Activated naive CD4-positive, alpha-beta T cell treated with anti-CD3 and anti-CD28 coated beads for 36 hours (primary cell): ENCODE data around the gene AWAT1. TPM values are rescaled to one million over a fixed set of nuclear protein-coding genes. Genes with fewer than 3 reads are reported as not detected.
"Not testable (repeated sequence)": the region's sequence is repeated elsewhere in the genome, so short reads cannot be mapped to it uniquely, and the experiment has no call there.

ENCODE experiments used
- CTCF ChIA-PET: fragments of 350-600 bp; sonication (Branson Sonifier 250); formaldehyde crosslinking; loops from one replicate; lab custom pipeline; 2021; ENCODE audit warnings: antibody characterized with exemption; lab: Charles Lee
- DNase-seq: peaks from one replicate; pipeline ENCODE4 v3.0.0-alpha.2; 2020
- H3K27ac Mint-ChIP-seq: one replicate; pipeline ENCODE4 v1.8.0; 2021; ENCODE audit warnings: mild to moderate bottlenecking, mixed read lengths
- H3K27me3 Mint-ChIP-seq: one replicate; pipeline ENCODE4 v1.8.0; 2021; ENCODE audit warnings: low read depth, mixed read lengths
- H3K36me3 Mint-ChIP-seq: one replicate; pipeline ENCODE4 v1.8.0; 2021; ENCODE audit warnings: low read depth, mixed read lengths
- H3K4me1 Mint-ChIP-seq: one replicate; pipeline ENCODE4 v1.8.0; 2021; ENCODE audit warnings: low read depth, mixed read lengths
- H3K4me3 Mint-ChIP-seq: one replicate; pipeline ENCODE4 v1.8.0; 2021; ENCODE audit warnings: mild to moderate bottlenecking, moderate library complexity, mixed read lengths
- H3K9me3 Mint-ChIP-seq: one replicate; pipeline ENCODE4 v1.8.0; 2021; ENCODE audit warnings: mixed read lengths
- intact Hi-C: fragments of 100-400 bp; cut with micrococcal nuclease; formaldehyde crosslinking; loops from one replicate; pipeline ENCODE4 v1.15.1; 2023
- total RNA-seq, 2 experiments: library from RNA; stranded (reverse); gene quantifications; one replicate each; pipeline ENCODE4 v1.2.3, GENCODE V29; 2021

Gene AWAT1
- total RNA-seq, result not detected

DNA sequence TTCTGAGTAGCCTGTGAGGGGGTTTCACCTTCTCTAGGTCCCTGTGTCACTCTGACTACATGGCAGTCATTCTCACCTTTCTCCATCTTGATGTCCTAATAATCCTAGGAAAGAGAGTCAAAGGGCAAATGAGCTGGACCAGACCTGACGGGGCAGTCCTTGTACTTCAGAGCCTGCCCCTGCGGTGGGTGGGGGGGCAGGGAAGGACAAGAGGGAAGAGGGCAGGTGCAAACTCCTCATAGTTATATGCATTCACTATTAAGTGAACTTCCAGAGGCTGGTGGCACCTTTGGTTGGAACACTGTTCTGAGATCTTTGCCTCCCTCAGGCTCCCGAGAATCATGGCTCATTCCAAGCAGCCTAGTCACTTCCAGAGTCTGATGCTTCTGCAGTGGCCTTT is at the start of gene AWAT1:
AWAT1 (plus strand) TSS at position 301 of the 400 bp plus-strand sequence; CDS start at position 342, 41 bp downstream.
- no peaks in the 10 kb centered on the region for H3K27me3 Mint-ChIP-seq
- H3K4me3 Mint-ChIP-seq, result no peak within 1 kb of the TSS
- CTCF ChIA-PET, result no interaction called here
- DNase-seq, result no peak
- H3K27ac Mint-ChIP-seq, result no peak within 1 kb of the TSS
- H3K9me3 Mint-ChIP-seq, result no peaks in the 10 kb centered on the region
- intact Hi-C loops, result no loop called here
- no peaks in the 10 kb centered on the region for H3K36me3 Mint-ChIP-seq
- H3K4me1 Mint-ChIP-seq, result peaks cover 14% of the 10 kb centered on the region

DNA sequence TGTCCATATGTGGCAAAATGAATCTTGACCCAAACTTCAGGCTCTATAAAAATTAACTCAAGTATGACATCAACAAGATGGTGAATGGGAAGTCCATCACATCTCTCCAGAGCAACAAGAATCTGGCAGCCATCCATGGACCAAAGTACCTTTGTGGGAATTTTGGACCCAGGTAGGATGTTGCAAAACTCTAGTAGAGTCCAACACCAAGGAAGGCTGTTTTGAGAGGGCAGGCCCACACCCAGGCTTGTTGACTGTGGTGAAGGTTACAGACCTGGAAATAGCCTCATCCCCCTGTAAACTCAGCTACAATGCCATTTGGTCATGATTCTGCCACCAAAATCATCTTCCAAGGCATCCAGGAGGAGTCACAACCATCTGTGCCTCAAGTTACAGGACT is 44.2 kb upstream of the AWAT1 start:
- H3K4me3 Mint-ChIP-seq, result no peak overlapping the region
- no peaks in the 10 kb centered on the region for H3K4me1 Mint-ChIP-seq
- H3K27me3 Mint-ChIP-seq, result no peaks in the 10 kb centered on the region
- peaks cover 2% of the 10 kb centered on the region for H3K36me3 Mint-ChIP-seq
- no peak for DNase-seq
- intact Hi-C loops, result no loop called here
- CTCF ChIA-PET, result no interaction called here
- H3K27ac Mint-ChIP-seq, result no peak overlapping the region
- H3K9me3 Mint-ChIP-seq, result peaks cover 6% of the 10 kb centered on the region

DNA sequence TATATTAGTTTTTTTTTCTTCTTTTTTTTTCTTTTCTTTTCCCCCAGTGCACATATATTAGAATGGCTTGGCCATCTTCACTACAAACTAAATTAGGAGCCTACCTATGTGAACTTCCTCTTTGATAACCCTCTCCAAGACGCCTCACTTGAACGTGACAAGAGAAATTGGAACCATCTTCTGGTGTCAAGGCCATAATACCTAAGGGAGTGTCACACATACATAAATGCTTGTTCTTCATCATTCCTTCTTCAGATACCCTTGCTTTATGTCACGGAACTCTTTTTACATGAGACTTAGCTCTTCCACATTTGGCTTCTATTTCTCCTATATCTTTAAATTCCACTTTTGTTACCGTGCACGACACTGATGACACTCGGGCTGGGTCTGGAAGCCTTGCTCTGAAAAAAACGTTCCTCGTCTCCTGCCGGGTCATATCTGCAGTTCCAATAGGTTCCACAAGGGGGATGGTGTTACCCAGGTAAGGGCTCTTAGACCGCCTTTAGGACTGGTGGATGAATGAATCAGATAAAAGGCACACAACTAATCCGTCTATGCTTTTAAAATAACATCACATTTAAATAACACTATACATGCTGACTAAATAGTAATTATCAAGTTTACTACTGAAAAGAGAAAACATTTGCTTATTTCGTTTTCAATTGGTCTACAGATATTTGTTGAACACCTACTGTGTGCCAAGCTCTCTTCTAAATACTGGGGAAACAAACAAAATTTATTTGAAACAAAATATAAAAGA is 37.3 kb upstream of the AWAT1 start:
- Mint-ChIP-seq H3K9me3 (no peaks in the 10 kb centered on the region), H3K4me3 (no peak overlapping the region), H3K27ac (no peak overlapping the region), H3K4me1 (peaks cover 2% of the 10 kb centered on the region), H3K27me3 (no peaks in the 10 kb centered on the region), H3K36me3 (no peaks in the 10 kb centered on the region)
- peak; percentile 81 for DNase-seq
- intact Hi-C loops, result loop anchor here (1.0 to 5.0 kb wide), 4 partner anchors 66 to 470 kb away; partner anchors contain the start of gene KIF4A
- CTCF ChIA-PET, result interaction anchor here (0.5 to 1.9 kb wide), 11 partner anchors 9 to 397 kb away, joined by 3 to 7 read pairs (median 4); partner anchors contain the start of gene ARR3

DNA sequence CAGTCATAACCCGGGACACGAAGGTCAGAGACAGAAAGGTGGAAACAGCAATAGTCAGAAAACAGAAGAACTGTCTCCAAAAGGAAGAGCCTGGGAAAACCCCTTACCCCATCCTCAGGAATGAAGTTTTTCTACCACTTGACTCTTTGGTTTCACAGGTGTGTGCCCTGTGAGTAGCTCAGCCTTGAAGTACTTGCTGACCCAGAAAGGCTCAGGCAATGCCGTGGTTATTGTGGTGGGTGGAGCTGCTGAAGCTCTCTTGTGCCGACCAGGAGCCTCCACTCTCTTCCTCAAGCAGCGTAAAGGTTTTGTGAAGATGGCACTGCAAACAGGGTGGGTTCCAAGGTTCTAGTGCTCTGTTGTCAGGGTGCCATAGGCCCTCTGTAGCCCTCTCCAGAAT is 32.7 kb upstream of the AWAT1 start:
- Mint-ChIP-seq H3K9me3 (no peaks in the 10 kb centered on the region), H3K27me3 (no peaks in the 10 kb centered on the region), H3K4me1 (peaks cover 2% of the 10 kb centered on the region), H3K36me3 (no peaks in the 10 kb centered on the region), H3K27ac (no peak overlapping the region), H3K4me3 (no peak overlapping the region)
- no peak for DNase-seq
- intact Hi-C loops, result no loop called here
- CTCF ChIA-PET, result no interaction called here

DNA sequence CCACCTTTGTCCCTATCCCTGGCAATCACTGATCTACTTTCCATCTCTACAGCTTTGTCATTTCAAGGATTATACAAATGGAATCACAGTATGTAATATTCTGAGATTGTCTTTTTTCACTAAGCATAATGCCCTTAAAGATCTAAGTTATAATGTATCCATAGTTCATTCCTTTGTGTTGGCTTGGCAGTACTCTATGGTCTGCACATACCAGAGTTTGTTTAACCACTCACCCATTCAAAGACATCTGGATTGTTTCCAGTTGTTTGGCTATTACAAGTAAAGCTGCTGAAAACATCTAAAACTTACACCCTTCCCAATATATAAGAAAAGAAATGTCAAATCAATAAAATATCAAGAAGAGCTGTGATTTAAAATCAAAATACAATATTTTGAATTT is 26.0 kb upstream of the AWAT1 start:
- Mint-ChIP-seq H3K9me3 (no peaks in the 10 kb centered on the region), H3K27ac (no peak overlapping the region), H3K36me3 (no peaks in the 10 kb centered on the region), H3K27me3 (peaks cover 2% of the 10 kb centered on the region), H3K4me3 (no peak overlapping the region), H3K4me1 (no peaks in the 10 kb centered on the region)
- CTCF ChIA-PET, result no interaction called here
- DNase-seq, result no peak
- intact Hi-C loops, result no loop called here

DNA sequence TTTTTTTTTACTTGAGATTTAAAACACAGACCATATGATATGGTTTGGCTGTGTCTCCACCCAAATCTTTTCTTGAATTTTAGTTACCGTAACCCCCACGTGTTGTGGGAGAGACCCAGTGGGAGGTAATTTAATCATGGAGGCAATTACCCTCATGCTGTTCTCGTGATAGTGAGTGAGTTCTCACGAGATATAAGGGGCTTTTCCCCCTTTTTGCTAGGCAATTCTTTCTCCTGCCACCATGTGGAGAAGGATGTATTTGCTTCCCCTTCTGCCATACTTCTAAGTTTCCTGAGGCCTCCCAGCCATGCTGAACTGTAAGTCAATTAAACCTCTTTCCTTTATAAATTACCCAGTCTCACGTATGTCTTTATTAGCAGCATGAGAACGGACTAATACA is 24.9 kb upstream of the AWAT1 start:
- H3K27ac Mint-ChIP-seq, DNase-seq, H3K4me1 Mint-ChIP-seq, H3K36me3 Mint-ChIP-seq, intact Hi-C loops, H3K9me3 Mint-ChIP-seq, H3K4me3 Mint-ChIP-seq, H3K27me3 Mint-ChIP-seq: not testable (repeated sequence)
- CTCF ChIA-PET, result interaction anchor here (0.7 kb wide), 1 partner anchor 152 kb away, joined by 3 read pairs; no protein-coding TSS in a partner anchor

DNA sequence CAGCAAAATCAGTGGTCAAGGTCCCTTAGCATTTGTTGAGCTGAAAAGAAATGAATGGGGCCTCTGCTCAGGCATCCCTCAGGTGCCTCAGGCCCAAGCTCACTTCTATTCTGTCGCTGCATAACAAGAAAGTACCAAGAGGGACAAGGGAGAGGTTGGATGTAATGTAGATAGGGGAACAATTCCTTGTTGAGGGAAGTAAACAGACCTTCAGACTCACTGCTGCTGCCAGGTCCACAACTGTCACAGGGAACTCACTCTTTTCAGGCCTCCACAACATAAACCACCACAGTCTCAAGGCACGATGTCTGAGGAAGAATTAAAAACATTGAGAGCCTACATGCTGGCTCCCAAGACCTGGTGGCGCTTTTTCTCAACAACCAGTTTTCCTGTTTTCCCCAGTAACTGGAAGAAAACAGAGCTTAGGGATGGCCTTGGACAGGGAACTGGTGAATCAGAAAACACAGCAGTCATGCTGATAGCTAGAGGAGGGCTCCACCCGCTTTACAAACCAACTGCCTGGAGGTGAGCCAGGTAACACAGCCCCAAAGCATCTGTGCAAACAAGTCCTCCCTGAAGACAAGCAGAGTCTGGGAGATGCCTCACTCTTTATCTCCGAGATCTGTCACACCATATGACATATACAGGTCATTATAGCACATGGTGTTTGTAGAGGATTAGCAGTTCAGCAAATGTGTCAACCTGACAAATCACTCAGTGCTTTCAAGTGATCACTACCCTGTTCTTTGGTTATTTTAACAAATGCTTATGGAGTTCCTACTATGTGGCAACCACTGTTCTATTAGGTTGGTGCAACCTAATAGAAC is 14.3 kb upstream of the AWAT1 start:
- no peaks in the 10 kb centered on the region for H3K27me3 Mint-ChIP-seq
- H3K4me3 Mint-ChIP-seq, result no peak overlapping the region
- intact Hi-C loops, result no loop called here
- CTCF ChIA-PET, result no interaction called here
- no peaks in the 10 kb centered on the region for H3K9me3 Mint-ChIP-seq
- no peaks in the 10 kb centered on the region for H3K4me1 Mint-ChIP-seq
- no peak overlapping the region for H3K27ac Mint-ChIP-seq
- no peak for DNase-seq
- no peaks in the 10 kb centered on the region for H3K36me3 Mint-ChIP-seq

DNA sequence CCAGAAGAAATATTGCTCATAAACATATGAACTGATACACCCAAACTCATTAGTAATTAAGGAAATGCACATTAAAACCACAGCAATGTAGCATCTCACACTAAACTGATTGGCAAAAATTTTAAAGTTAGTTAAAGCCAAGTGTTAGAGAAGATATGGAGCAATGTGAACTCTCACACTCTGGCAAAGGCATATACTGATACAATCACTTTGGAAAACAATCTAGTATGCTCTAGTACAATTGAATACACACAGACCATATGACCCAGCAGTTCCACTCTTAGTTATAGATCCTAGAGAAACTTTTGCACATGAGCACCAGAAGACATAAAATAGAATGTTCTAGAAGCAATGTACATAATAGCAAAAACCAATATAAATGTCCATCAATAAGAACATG is 8.4 kb upstream of the AWAT1 start:
- H3K9me3 Mint-ChIP-seq, result no peaks in the 10 kb centered on the region
- H3K4me1 Mint-ChIP-seq, result no peaks in the 10 kb centered on the region
- H3K36me3 Mint-ChIP-seq, result no peaks in the 10 kb centered on the region
- H3K27ac Mint-ChIP-seq, result no peak overlapping the region
- DNase-seq, result no peak
- no peaks in the 10 kb centered on the region for H3K27me3 Mint-ChIP-seq
- intact Hi-C loops, result no loop called here
- CTCF ChIA-PET, result no interaction called here
- H3K4me3 Mint-ChIP-seq, result no peak overlapping the region

DNA sequence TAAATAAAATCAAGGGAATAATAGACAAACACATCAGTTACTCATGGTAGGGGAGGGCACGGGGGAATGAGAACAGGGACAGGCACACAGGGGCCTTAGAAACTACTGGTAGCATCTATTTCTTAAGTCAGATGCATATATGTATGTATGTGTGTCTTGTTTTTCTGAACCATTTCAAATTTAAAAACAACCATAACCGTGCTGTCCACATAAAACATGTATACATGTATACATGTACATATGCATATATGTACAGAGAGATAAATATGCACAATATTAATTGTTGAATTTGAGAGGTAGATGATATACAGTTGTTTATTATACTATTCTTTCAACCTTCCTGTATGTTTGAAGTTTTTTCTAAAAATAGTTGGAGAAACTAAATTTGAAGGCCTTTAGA is 7.8 kb upstream of the AWAT1 start:
- Mint-ChIP-seq H3K27me3 (no peaks in the 10 kb centered on the region), H3K4me3 (no peak overlapping the region), H3K4me1 (no peaks in the 10 kb centered on the region), H3K36me3 (no peaks in the 10 kb centered on the region), H3K9me3 (no peaks in the 10 kb centered on the region), H3K27ac (no peak overlapping the region)
- no peak for DNase-seq
- CTCF ChIA-PET, result no interaction called here
- intact Hi-C loops, result no loop called here

DNA sequence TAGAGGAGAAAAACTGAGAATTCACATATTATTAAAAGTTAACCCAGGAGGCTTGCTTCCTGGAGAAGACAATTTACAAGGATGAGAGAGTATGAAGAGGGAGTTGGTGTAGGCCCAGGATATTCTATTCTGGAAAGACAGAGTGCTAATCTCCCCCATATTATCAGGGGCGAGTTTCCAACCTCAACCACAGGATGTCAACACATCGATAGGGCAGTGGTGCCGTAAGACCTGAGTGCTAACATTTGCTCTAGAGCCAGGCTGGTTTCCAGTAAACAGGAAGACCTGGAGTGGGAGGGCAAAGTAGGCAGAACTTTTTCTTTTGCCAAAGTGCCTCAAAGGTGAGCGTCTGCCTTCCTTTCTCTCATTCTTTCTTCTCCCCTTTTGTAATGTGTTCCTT is 2.8 kb upstream of the AWAT1 start:
- no peak for DNase-seq
- peaks cover 5% of the 10 kb centered on the region for H3K4me1 Mint-ChIP-seq
- no peaks in the 10 kb centered on the region for H3K27me3 Mint-ChIP-seq
- H3K9me3 Mint-ChIP-seq, result no peaks in the 10 kb centered on the region
- H3K36me3 Mint-ChIP-seq, result no peaks in the 10 kb centered on the region
- intact Hi-C loops, result no loop called here
- no peak overlapping the region for H3K4me3 Mint-ChIP-seq
- H3K27ac Mint-ChIP-seq, result no peak overlapping the region
- CTCF ChIA-PET, result no interaction called here

DNA sequence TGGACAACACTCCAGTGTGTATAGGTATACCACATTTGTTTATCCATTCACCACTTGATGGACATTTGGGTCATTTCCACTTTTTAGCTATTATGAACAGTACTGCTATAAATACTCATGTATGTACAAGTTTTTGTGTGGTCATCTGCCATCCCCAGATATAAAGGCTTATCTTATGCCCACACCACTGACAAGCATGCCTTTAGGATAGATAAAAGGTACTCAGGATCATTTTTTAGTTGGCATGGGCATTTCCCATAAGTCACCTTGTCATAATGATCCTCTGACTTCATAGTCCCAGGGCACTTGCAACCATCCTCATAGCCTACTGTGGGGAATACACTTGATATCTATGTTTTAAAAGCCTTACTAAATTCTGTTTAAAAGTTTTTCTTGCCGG is 6.3 kb downstream of the AWAT1 start:
- no peak for DNase-seq
- H3K27ac Mint-ChIP-seq, result no peak overlapping the region
- no peaks in the 10 kb centered on the region for H3K27me3 Mint-ChIP-seq
- no peak overlapping the region for H3K4me3 Mint-ChIP-seq
- CTCF ChIA-PET, result interaction anchor here (1.4 kb wide), 1 partner anchor 13 kb away, joined by 3 read pairs; no protein-coding TSS in a partner anchor
- no peaks in the 10 kb centered on the region for H3K9me3 Mint-ChIP-seq
- H3K36me3 Mint-ChIP-seq, result no peaks in the 10 kb centered on the region
- H3K4me1 Mint-ChIP-seq, result peaks cover 9% of the 10 kb centered on the region
- intact Hi-C loops, result no loop called here

DNA sequence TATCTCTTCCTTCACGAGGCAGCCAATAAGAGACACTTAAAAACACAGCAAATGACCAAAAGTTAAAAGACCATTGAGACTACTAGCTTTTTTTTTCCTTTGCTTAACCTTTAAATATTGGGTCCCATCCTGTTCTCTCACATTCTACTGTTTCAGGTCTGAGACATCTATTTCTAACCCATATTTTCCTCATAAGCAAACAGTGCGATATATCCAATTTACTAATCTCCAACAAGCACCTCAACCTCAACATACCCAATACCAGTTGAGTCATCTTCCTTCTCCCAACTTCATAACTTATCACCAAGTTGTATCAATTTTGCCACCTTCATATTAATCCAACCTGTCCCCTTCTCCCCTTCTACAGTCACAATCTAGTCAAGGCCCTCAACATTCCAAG is 7.0 kb downstream of the AWAT1 start:
- intact Hi-C loops, result no loop called here
- Mint-ChIP-seq H3K27me3 (no peaks in the 10 kb centered on the region), H3K36me3 (no peaks in the 10 kb centered on the region), H3K9me3 (no peaks in the 10 kb centered on the region), H3K27ac (no peak overlapping the region), H3K4me3 (no peak overlapping the region), H3K4me1 (peaks cover 9% of the 10 kb centered on the region)
- CTCF ChIA-PET, result interaction anchor here (1.4 kb wide), 1 partner anchor 12 kb away, joined by 3 read pairs; no protein-coding TSS in a partner anchor
- DNase-seq, result no peak
